ENCODE results near the gene CAPZB.

Gene CAPZB

DNA sequence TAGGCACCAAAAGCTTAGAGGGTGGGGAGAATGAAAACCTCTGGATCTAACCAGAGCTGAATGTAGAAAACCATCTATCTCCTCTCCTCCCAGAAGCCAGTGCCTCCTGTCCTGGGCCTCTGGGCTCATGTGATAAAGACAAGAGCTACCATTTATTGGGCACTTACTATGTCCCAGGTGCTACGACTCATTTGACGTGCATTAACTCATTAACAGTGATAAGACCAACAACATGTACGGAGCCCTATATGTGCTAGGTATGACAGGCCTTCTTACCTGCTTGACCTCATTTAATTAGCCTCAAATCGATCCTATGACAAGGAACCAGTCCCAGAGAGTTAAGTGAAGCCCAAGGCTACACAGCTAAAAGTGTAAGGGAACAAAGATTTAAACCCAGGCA is 19.7 kb downstream of the CAPZB start:
- Histone ChIP-seq H3K9ac (ENCODE audit: low read depth, low read length) (no peak overlapping the region), H4K20me1 (ENCODE audit: insufficient read depth, low read length) (peaks cover 87% of the 10 kb centered on the region), H3K27me3 (ENCODE audit: insufficient read depth, low read length, poor library complexity) (no peaks in the 10 kb centered on the region), H2AFZ (ENCODE audit: low read depth, low read length) (no peak overlapping the region), H3K4me2 (ENCODE audit: insufficient read depth, low read length) (no peak overlapping the region), H3K9me3 (ENCODE audit: insufficient read depth, low read length, severe bottlenecking) (no peaks in the 10 kb centered on the region), H3K4me3 (ENCODE audit: low read depth in 1 of 2, low read length in 2 of 2) (no peak overlapping the region), H3K27ac (ENCODE audit: low read length) (no peak overlapping the region), H3K4me1 (ENCODE audit: insufficient read depth, low read length) (peaks cover 41% of the 10 kb centered on the region), H3K79me2 (ENCODE audit: insufficient read depth, low read length) (peaks cover 90% of the 10 kb centered on the region), H3K36me3 (ENCODE audit: insufficient read depth, low read length) (peaks cover 3% of the 10 kb centered on the region)
- DNase-seq (no peak), ATAC-seq (ENCODE audit: insufficient read depth, low read depth) (no peak)
- no peak for TF ChIP-seq EZH2 (IDR thresholded peaks at IDR 0.05; ENCODE audit: borderline replicate concordance, low read depth, low read length, severe bottlenecking)
- TF ChIP-seq, protein P1, sequence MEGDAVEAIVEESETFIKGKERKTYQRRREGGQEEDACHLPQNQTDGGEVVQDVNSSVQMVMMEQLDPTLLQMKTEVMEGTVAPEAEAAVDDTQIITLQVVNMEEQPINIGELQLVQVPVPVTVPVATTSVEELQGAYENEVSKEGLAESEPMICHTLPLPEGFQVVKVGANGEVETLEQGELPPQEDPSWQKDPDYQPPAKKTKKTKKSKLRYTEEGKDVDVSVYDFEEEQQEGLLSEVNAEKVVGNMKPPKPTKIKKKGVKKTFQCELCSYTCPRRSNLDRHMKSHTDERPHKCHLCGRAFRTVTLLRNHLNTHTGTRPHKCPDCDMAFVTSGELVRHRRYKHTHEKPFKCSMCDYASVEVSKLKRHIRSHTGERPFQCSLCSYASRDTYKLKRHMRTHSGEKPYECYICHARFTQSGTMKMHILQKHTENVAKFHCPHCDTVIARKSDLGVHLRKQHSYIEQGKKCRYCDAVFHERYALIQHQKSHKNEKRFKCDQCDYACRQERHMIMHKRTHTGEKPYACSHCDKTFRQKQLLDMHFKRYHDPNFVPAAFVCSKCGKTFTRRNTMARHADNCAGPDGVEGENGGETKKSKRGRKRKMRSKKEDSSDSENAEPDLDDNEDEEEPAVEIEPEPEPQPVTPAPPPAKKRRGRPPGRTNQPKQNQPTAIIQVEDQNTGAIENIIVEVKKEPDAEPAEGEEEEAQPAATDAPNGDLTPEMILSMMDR (IDR thresholded peaks at IDR 0.05; ENCODE audit: borderline replicate concordance, extremely low read depth, low read length, poor library complexity, severe bottlenecking), result no peak

DNA sequence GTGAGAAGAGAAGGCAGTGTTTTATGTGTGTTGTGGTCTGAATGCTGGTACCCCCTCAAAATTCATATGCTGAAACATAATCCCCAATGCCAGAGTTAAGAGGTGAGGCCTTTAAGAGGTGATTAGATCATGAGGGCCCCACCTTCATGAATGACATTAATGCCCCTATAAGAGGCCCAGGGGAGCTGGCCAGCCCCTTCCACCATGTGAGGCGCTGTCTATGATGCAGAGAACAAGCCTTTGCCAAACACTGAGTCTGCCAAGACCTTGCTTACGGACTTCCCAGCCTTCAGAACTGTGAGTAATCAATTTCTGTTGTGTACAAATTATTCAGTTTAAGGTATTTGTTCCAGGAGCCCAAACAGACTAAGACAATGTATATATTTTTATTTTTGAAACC is 20.2 kb downstream of the CAPZB start:
- DNase-seq (no peak), ATAC-seq (ENCODE audit: insufficient read depth, low read depth) (no peak)
- 0 out of 2 replicates have a peak overlapping the region, but pooled peaks have one; percentile 37 for H3K27ac ChIP-seq (ENCODE audit: low read length)
- H3K4me3 ChIP-seq (ENCODE audit: low read depth in 1 of 2, low read length in 2 of 2), result no peak overlapping the region
- H3K9me3 ChIP-seq (ENCODE audit: insufficient read depth, low read length, severe bottlenecking), result no peaks in the 10 kb centered on the region
- H4K20me1 ChIP-seq (ENCODE audit: insufficient read depth, low read length), result peaks cover 84% of the 10 kb centered on the region
- H3K4me2 ChIP-seq (ENCODE audit: insufficient read depth, low read length), result no peak overlapping the region
- H3K79me2 ChIP-seq (ENCODE audit: insufficient read depth, low read length), result peaks cover 88% of the 10 kb centered on the region
- H3K9ac ChIP-seq (ENCODE audit: low read depth, low read length), result no peak overlapping the region
- TF ChIP-seq, protein P1 (IDR thresholded peaks at IDR 0.05; ENCODE audit: borderline replicate concordance, extremely low read depth, low read length, poor library complexity, severe bottlenecking), result no peak
- no peak overlapping the region for H2AFZ ChIP-seq (ENCODE audit: low read depth, low read length)
- peaks cover 41% of the 10 kb centered on the region for H3K4me1 ChIP-seq (ENCODE audit: insufficient read depth, low read length)
- no peaks in the 10 kb centered on the region for H3K27me3 ChIP-seq (ENCODE audit: insufficient read depth, low read length, poor library complexity)
- H3K36me3 ChIP-seq (ENCODE audit: insufficient read depth, low read length), result peaks cover 3% of the 10 kb centered on the region

- peaks cover 3% of the 10 kb centered on the region for H3K36me3 ChIP-seq (ENCODE audit: insufficient read depth, low read length)
- H3K9ac ChIP-seq (ENCODE audit: low read depth, low read length), result no peak overlapping the region
- no peak for ATAC-seq (ENCODE audit: insufficient read depth, low read depth)
- no peak overlapping the region for H3K4me2 ChIP-seq (ENCODE audit: insufficient read depth, low read length)
- TF ChIP-seq, protein P1 (IDR thresholded peaks at IDR 0.05; ENCODE audit: borderline replicate concordance, extremely low read depth, low read length, poor library complexity, severe bottlenecking), result no peak
- TF ChIP-seq EZH2 (IDR thresholded peaks at IDR 0.05; ENCODE audit: borderline replicate concordance, low read depth, low read length, severe bottlenecking), result no peak
- H2AFZ ChIP-seq (ENCODE audit: low read depth, low read length), result no peak overlapping the region
- DNase-seq, result no peak
- H3K9me3 ChIP-seq (ENCODE audit: insufficient read depth, low read length, severe bottlenecking), result no peaks in the 10 kb centered on the region
- H3K27ac ChIP-seq (ENCODE audit: low read length), result 0 out of 2 replicates have a peak overlapping the region, but pooled peaks have one; percentile 37
- peaks cover 41% of the 10 kb centered on the region for H3K4me1 ChIP-seq (ENCODE audit: insufficient read depth, low read length)
- no peak overlapping the region for H3K4me3 ChIP-seq (ENCODE audit: low read depth in 1 of 2, low read length in 2 of 2)
- no peaks in the 10 kb centered on the region for H3K27me3 ChIP-seq (ENCODE audit: insufficient read depth, low read length, poor library complexity)
- H4K20me1 ChIP-seq (ENCODE audit: insufficient read depth, low read length), result peaks cover 81% of the 10 kb centered on the region
- peaks cover 88% of the 10 kb centered on the region for H3K79me2 ChIP-seq (ENCODE audit: insufficient read depth, low read length)
Observed at GRCh38 chr1:19464696-19465095, 20.6 kb downstream of the CAPZB start.

GRCh38 chr1:19463504-19463803 is 21.9 kb downstream of the CAPZB start:
- H3K79me2 ChIP-seq (ENCODE audit: insufficient read depth, low read length), result peaks cover 88% of the 10 kb centered on the region
- peaks cover 82% of the 10 kb centered on the region for H4K20me1 ChIP-seq (ENCODE audit: insufficient read depth, low read length)
- no peak overlapping the region for H3K4me3 ChIP-seq (ENCODE audit: low read depth in 1 of 2, low read length in 2 of 2)
- H3K9ac ChIP-seq (ENCODE audit: low read depth, low read length), result peak overlapping the region; percentile 19
- no peaks in the 10 kb centered on the region for H3K9me3 ChIP-seq (ENCODE audit: insufficient read depth, low read length, severe bottlenecking)
- DNase-seq, result no peak
- H3K27me3 ChIP-seq (ENCODE audit: insufficient read depth, low read length, poor library complexity), result no peaks in the 10 kb centered on the region
- peaks cover 3% of the 10 kb centered on the region; the same call in 1 of the 2 replicates for H3K36me3 ChIP-seq (ENCODE audit: insufficient read depth, low read length)
- peak overlapping the region; percentile 21 for H3K4me2 ChIP-seq (ENCODE audit: insufficient read depth, low read length)
- no peak overlapping the region for H2AFZ ChIP-seq (ENCODE audit: low read depth, low read length)
- H3K4me1 ChIP-seq (ENCODE audit: insufficient read depth, low read length), result peaks cover 41% of the 10 kb centered on the region
- TF ChIP-seq, protein P1 (IDR thresholded peaks at IDR 0.05; ENCODE audit: borderline replicate concordance, extremely low read depth, low read length, poor library complexity, severe bottlenecking), result no peak
- TF ChIP-seq EZH2 (IDR thresholded peaks at IDR 0.05; ENCODE audit: borderline replicate concordance, low read depth, low read length, severe bottlenecking), result no peak
- peak overlapping the region; percentile 56 for H3K27ac ChIP-seq (ENCODE audit: low read length)
- no peak for ATAC-seq (ENCODE audit: insufficient read depth, low read depth)

Data from DND-41 (cell line).